ENCODE measurements around the gene PHKG2. TPM values are rescaled to one million over a fixed set of nuclear protein-coding genes. Genes with fewer than 3 reads are reported as not detected.

PHKG2 gene
- total RNA-seq, 2 experiments from 2014 or later, result 34.5 to 38.6 TPM

DNA sequence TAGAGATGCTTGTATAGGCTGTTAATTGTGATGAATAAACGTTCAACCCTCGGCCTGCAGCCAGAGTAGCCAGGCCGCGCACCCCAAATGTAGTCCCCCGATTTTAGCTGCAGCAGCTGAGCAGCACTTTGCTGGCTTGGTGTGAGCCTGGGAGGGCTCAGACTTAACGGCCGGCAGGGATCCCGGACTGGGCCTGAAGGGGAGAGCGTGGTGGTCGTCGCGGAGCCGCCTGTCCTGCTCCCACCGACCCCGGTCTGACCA is 26.8 kb downstream of the PHKG2 start:
- DNase-seq, result no peak
- no peaks in the 10 kb centered on the region for H3K9me3 Mint-ChIP-seq
- peaks cover 35% of the 10 kb centered on the region for H3K36me3 Mint-ChIP-seq (ENCODE audit: low read depth)
- peak overlapping the region; percentile 86 for H3K4me3 Mint-ChIP-seq
- POLR2A ChIA-PET, result interaction anchor here (1.0 to 1.8 kb wide), 10 partner anchors 10 to 217 kb away, joined by 3 to 8 read pairs (median 4); a partner anchor contains a TSS
- H3K4me1 Mint-ChIP-seq, result peaks cover 32% of the 10 kb centered on the region
- peak overlapping the region; percentile 75 for H3K27ac Mint-ChIP-seq
- H3K27me3 Mint-ChIP-seq, result no peaks in the 10 kb centered on the region
- CTCF ChIA-PET, result interaction anchor here (1.0 to 2.0 kb wide), 4 partner anchors 12 to 39 kb away, joined by 3 to 6 read pairs (median 4); no protein-coding TSS in a partner anchor

DNA sequence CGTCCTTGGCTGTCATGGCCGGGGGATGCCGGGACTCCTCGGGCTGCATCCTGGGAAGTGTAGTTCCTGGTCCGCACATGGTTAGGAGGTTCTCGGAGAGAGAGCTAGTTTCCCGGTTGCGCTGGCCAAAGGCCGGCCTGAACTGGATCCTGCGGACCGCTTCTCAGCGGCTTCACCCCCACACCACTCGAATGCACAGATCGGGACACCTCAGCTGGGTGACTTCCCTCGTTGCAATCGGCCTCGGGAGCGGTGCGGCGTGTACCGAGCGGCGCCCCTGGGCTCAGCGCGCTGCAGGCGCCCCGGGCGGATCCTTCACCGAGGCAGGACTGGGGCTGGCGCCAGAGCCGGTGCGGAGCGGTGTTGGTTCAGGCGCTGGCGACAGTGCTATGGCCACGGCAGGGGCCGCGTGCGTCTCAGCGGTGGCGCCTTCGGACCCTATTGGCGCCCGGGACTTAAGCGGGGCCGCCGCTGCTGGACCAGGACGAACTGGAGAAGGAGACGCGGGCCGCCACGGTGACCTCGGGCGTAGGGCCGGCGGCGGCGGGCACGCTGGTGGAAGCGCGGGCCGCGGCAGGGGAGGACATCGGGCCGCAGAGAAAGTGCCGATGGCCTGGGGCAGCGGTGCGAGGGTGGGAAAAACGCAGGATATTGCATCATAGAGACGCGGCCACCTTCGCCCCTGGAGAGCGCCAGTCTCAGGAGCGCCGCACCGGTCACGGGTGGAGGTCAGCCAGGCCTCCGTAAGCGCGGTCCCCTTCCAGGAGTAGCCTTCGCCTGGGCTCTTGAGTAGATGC is 27.4 kb downstream of the PHKG2 start:
- Mint-ChIP-seq H3K27me3 (no peaks in the 10 kb centered on the region), H3K9me3 (no peaks in the 10 kb centered on the region), H3K36me3 (ENCODE audit: low read depth) (peaks cover 33% of the 10 kb centered on the region), H3K4me1 (peaks cover 32% of the 10 kb centered on the region), H3K27ac (peak overlapping the region; percentile 75), H3K4me3 (peak overlapping the region; percentile 86)
- ChIA-PET POLR2A (interaction anchor here (1.0 to 1.8 kb wide), 10 partner anchors 9 to 218 kb away, joined by 3 to 8 read pairs (median 4); a partner anchor contains a TSS), CTCF (interaction anchor here (0.6 to 2.0 kb wide), 5 partner anchors 13 to 168 kb away, joined by 3 to 6 read pairs (median 3); no protein-coding TSS in a partner anchor)
- DNase-seq, result peak; percentile 67

DNA sequence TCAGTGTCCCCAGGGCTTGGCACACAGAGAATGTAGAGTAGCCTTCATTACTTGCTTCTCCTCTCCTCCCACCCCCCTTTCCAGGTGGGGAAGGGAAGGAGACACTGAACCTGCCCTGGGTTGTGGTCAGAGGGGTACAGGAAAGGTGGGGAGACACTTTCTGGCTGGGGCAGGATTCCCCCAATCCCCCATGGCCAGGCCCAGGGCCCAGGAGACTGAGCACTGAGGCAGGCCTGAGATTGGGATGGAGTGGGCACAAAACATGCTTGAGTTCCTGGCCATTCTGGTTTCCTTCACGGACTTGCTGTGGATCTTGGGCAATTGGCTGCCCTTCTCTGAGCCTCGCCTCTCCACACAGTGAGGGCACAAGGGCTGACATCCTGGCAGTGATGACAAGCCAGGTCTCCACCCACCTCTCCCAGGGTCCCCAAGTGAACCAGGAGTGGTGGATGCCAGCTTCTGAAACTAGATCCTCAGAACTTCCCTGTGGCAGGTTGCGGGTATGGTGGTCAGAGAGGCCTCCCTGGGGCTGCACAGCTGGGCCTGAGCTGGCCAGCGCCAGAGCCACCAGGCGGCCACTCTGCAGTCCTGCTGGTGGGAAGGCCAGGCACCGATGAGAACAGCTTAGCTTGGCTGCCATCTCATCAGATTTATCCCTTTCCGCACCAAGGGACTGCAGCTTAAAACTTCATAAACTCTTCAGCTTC is 29.5 kb downstream of the PHKG2 start:
- peaks cover 27% of the 10 kb centered on the region for H3K4me1 Mint-ChIP-seq
- peak overlapping the region; percentile 86 for H3K4me3 Mint-ChIP-seq
- H3K9me3 Mint-ChIP-seq, result no peaks in the 10 kb centered on the region
- no peak for DNase-seq
- ChIA-PET CTCF (interaction anchor here (1.4 kb wide), 1 partner anchor 37 kb away, joined by 5 read pairs; no protein-coding TSS in a partner anchor), POLR2A (interaction anchor here (0.7 to 1.2 kb wide), 6 partner anchors 9 to 119 kb away, joined by 3 read pairs; partner anchors contain the start of gene FBRS)
- no peak overlapping the region for H3K27ac Mint-ChIP-seq
- H3K27me3 Mint-ChIP-seq, result no peaks in the 10 kb centered on the region
- peaks cover 15% of the 10 kb centered on the region for H3K36me3 Mint-ChIP-seq (ENCODE audit: low read depth)

DNA sequence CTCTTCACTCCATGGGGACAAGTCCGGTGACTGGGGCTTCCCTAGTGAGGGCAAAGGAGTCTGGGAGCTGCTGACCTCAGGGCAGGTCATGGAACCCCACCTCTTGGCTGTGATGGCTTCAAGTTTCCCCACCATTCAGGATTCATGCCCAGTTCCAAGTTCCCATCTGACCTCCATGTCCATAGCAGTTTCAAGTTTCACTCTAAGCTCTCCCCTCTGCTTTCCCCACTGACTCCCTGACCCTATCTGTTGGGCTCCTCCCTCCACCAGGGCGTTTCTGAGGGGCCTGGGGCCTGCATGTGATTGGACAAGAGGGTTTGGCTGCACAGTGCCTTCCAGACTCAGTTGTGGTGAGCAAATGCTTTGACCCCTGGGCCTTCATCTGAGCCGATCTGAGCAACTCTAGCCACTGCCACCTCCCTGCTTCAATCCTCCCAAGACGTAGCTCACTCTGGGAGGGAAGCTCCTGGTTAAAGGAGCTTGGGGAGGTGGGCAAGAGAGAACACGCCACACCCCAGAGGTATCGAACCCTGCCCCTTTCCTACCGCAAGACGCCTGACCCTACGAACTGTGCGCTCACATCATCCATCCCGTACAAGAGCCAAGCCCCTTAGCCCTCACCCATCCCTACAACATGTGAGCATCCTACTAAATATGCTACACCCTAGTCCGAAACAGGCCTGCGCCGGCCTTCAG is 30.5 kb downstream of the PHKG2 start:
- Mint-ChIP-seq H3K27me3 (no peaks in the 10 kb centered on the region), H3K4me1 (peaks cover 21% of the 10 kb centered on the region), H3K27ac (no peak overlapping the region), H3K36me3 (ENCODE audit: low read depth) (peaks cover 9% of the 10 kb centered on the region), H3K9me3 (no peaks in the 10 kb centered on the region), H3K4me3 (no peak overlapping the region)
- CTCF ChIA-PET, result no interaction called here
- POLR2A ChIA-PET, result interaction anchor here (0.7 to 1.2 kb wide), 4 partner anchors 10 to 120 kb away, joined by 3 read pairs; partner anchors contain the start of gene FBRS
- DNase-seq, result no peak

DNA sequence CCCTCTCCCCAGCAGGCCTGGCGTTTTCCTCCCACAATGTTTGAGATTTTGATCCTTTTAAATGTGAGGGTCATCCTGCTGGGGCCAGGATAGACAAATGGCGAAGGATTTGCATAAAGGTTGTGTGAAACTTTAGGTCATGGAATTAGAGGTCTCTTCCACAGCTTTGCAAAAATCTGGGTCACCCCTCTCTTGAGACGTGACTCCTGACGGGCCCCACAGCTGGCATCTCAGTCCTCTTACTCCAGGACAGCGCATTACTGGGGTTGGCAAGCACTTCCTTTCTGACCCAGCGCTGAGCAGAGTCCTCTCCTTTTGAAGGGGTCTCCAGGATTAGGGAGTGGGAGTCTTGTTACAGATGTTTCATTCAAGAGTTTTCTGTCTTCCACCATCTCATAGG is 31.4 kb downstream of the PHKG2 start:
- ChIA-PET CTCF (interaction anchor here (1.5 kb wide), 1 partner anchor 34 kb away, joined by 3 read pairs; no protein-coding TSS in a partner anchor), POLR2A (no interaction called here)
- H3K4me3 Mint-ChIP-seq, result no peak overlapping the region
- H3K27ac Mint-ChIP-seq, result no peak overlapping the region
- peaks cover 2% of the 10 kb centered on the region for H3K27me3 Mint-ChIP-seq
- peaks cover 19% of the 10 kb centered on the region for H3K4me1 Mint-ChIP-seq
- H3K9me3 Mint-ChIP-seq, result no peaks in the 10 kb centered on the region
- peaks cover 4% of the 10 kb centered on the region for H3K36me3 Mint-ChIP-seq (ENCODE audit: low read depth)
- no peak for DNase-seq

DNA sequence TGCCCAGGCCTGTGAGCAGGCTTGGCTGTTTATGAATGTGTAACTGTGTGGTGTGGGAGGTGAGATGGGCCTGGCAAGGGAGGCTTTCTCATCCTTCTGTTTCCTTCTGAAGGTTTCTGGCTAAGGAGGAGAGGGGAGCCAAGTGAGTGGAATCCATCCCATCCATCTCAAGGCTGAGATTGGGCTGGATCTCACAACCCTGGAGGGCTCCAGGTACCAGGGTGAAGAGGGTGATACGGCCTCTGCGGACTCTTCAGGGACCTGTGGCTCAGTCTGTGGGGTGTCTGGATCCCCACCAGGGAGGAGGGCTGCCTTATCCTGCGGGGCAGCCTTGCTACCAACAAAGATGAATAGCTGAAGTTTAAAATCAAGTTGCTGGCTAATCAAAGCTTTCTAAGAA is 31.8 kb downstream of the PHKG2 start:
- DNase-seq, result no peak
- Mint-ChIP-seq H3K9me3 (no peaks in the 10 kb centered on the region), H3K27me3 (peaks cover 5% of the 10 kb centered on the region), H3K36me3 (ENCODE audit: low read depth) (no peaks in the 10 kb centered on the region), H3K4me1 (peaks cover 15% of the 10 kb centered on the region), H3K27ac (no peak overlapping the region), H3K4me3 (no peak overlapping the region)
- ChIA-PET POLR2A (no interaction called here), CTCF (interaction anchor here (1.5 kb wide), 1 partner anchor 34 kb away, joined by 3 read pairs; no protein-coding TSS in a partner anchor)

DNA sequence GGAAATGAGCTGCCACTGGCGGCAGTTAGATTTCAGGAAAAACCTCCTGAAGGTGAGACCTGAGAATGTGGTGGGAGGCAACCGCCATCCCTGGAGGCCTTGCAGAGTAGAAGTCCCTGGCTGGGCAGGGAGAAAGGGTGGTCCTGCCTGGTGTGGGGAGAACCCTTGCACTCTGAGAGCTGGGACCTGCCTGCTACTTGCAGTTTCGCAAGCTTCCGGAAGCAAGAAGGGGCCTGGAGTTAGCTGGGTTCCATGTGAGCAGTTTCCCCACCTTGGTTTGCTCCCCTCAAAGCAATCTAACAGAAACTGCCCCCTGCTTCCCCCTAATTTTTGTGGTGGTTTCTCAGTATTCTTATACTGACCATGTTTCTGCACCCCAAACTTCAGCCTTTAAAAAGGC is 32.3 kb downstream of the PHKG2 start:
- Mint-ChIP-seq H3K4me1 (peaks cover 13% of the 10 kb centered on the region), H3K9me3 (no peaks in the 10 kb centered on the region), H3K36me3 (ENCODE audit: low read depth) (no peaks in the 10 kb centered on the region), H3K4me3 (no peak overlapping the region), H3K27me3 (peaks cover 10% of the 10 kb centered on the region), H3K27ac (no peak overlapping the region)
- no peak for DNase-seq
- CTCF ChIA-PET, result interaction anchor here (1.5 kb wide), 1 partner anchor 33 kb away, joined by 3 read pairs; no protein-coding TSS in a partner anchor
- POLR2A ChIA-PET, result no interaction called here

DNA sequence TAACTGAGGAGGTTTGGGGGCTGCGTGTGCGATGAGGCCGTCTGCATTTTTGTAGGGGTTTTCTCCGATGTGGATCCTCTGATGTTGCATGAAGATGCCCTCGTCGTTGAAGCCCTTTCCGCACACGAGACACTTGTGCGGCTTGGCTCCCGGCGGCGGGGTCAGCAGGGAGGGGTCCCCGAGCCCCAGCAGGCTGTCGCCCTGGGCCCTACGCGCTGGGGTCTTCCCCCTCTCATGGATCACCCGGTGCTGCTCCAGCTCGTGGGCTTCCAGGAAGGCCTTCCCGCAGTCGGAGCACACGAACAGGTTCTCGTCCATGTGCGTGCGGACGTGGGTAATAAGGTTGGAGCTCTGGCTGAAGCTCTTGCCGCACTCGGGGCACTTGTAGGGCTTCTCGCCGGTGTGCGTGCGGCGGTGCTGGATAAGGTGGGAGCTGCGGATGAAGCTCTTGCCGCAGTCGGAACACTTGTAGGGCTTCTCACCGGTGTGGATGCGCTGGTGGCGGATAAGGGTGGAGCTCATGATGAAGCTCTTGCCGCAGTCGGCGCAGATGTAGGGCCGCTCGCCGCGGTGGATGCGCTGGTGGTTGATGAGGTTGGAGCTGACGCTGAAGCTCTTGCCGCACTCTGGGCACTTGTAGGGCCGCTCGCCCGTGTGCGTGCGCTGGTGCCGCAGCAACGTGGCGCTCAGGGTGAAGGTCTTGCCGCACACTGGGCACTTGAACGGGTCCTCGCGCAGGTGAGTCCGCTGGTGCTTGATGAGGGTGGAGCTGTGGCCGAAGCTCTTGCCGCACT is 34.5 kb downstream of the PHKG2 start:
- CTCF ChIA-PET, result interaction anchor here (0.5 kb wide), 1 partner anchor 126 kb away, joined by 3 read pairs; no protein-coding TSS in a partner anchor
- no peak for DNase-seq
- no peaks in the 10 kb centered on the region for H3K36me3 Mint-ChIP-seq (ENCODE audit: low read depth)
- no peaks in the 10 kb centered on the region for H3K9me3 Mint-ChIP-seq
- H3K4me3 Mint-ChIP-seq, result no peak overlapping the region
- POLR2A ChIA-PET, result interaction anchor here (1.1 kb wide), 1 partner anchor 93 kb away, joined by 3 read pairs; no protein-coding TSS in a partner anchor
- H3K27ac Mint-ChIP-seq, result no peak overlapping the region
- H3K4me1 Mint-ChIP-seq, result peaks cover 10% of the 10 kb centered on the region
- peaks cover 25% of the 10 kb centered on the region for H3K27me3 Mint-ChIP-seq

DNA sequence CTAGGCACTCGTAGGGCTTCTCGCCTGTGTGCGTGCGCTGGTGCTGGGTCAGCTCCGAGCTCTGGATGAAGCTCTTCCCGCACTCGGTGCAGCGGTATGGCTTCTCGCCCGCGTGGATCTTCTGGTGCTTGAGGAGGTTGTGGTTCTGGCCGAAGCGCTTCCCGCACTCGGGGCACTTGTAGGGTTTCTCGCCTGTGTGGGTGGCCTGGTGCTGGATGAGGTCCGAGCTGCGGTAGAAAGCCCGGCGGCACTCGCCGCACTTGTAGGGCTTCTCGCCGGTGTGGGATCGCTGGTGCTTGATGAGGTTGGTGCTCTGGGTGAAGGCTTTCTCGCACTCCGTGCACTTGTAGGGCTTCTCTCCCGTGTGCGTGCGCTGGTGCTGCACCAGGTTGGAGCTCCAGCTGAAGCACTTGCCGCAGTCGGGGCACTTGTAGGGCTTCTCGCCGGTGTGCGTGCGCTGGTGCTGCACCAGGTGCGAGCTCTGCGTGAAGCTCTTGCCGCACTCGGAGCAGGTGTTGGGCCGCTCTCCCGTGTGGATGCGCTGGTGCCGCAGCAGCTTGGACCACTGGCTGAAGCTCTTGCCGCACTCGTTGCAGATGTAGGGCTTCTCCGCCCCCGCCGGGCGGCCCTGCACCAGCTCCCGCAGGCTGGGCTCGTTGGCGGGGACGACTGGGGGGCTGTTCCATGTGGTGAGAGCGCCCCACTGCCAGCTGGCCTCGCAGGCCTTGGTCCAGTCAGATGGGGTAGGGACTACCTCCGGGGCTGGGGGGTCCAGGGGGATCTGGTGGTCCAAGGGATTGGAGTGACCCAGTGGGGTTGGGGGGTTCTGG is 35.3 kb downstream of the PHKG2 start:
- ChIA-PET POLR2A (interaction anchor here (1.1 to 2.9 kb wide), 2 partner anchors 8 to 93 kb away, joined by 3 to 8 read pairs; no protein-coding TSS in a partner anchor), CTCF (no interaction called here)
- H3K4me1 Mint-ChIP-seq, result peaks cover 10% of the 10 kb centered on the region
- no peaks in the 10 kb centered on the region for H3K9me3 Mint-ChIP-seq
- no peak for DNase-seq
- peaks cover 29% of the 10 kb centered on the region for H3K27me3 Mint-ChIP-seq
- H3K4me3 Mint-ChIP-seq, result no peak overlapping the region
- no peak overlapping the region for H3K27ac Mint-ChIP-seq
- H3K36me3 Mint-ChIP-seq (ENCODE audit: low read depth), result no peaks in the 10 kb centered on the region

DNA sequence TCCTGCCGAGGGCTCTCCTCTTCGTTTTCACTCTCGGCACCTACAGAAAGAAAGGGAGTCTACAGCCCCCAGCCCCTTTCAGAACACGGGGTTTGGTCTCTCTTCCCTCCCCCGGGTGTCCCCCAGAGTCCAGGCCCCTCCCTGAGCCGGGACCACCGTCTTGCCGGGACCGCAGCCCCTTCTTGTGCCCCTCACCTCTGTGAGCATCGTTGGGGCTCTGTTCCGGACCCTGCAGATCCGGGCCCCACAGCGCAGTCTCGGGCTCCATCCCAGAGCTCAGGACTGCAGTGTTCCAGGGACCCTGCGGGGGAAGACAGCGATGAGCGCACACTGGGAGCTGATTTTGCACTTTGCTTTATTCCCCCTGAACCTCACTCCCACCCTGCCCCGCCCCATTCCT is 36.0 kb downstream of the PHKG2 start:
- CTCF ChIA-PET, result no interaction called here
- no peak overlapping the region for H3K4me3 Mint-ChIP-seq
- no peak for DNase-seq
- H3K4me1 Mint-ChIP-seq, result peaks cover 10% of the 10 kb centered on the region
- H3K27ac Mint-ChIP-seq, result no peak overlapping the region
- no peaks in the 10 kb centered on the region for H3K9me3 Mint-ChIP-seq
- no peaks in the 10 kb centered on the region for H3K36me3 Mint-ChIP-seq (ENCODE audit: low read depth)
- H3K27me3 Mint-ChIP-seq, result peaks cover 29% of the 10 kb centered on the region
- POLR2A ChIA-PET, result interaction anchor here (2.9 kb wide), 1 partner anchor 9 kb away, joined by 8 read pairs; no protein-coding TSS in a partner anchor
